ENCODE measurements around the gene MYO3A. TPM values are rescaled to one million over a fixed set of nuclear protein-coding genes. Genes with fewer than 3 reads are reported as not detected.

The MYO3A gene
- total and polyA plus RNA-seq, 4 donors: 0.33 TPM; not detected in 2

DNA sequence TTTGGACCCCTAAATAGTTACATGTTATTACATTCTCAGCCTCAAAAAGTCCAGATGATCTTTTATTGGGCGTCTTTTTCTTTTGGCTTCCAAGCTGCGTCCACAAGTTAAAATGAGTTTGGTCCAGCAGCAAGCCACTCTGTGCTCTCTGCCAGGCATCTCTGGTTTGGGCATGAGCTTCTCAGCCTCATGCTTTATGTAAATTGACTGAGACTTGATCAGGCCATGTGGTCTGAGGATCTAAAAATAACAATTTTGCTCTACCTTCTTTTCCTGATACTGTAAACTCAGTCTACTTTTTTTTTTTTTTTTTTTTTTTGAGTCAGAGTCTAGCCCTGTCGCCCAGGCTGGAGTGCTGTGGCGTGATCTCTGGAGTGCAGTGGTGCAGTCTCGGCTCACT, 298.1 kb downstream of the MYO3A start (continued):
- TF ChIP-seq, protein P1, sequence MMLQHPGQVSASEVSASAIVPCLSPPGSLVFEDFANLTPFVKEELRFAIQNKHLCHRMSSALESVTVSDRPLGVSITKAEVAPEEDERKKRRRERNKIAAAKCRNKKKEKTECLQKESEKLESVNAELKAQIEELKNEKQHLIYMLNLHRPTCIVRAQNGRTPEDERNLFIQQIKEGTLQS (IDR thresholded peaks at IDR 0.05): no peak

DNA sequence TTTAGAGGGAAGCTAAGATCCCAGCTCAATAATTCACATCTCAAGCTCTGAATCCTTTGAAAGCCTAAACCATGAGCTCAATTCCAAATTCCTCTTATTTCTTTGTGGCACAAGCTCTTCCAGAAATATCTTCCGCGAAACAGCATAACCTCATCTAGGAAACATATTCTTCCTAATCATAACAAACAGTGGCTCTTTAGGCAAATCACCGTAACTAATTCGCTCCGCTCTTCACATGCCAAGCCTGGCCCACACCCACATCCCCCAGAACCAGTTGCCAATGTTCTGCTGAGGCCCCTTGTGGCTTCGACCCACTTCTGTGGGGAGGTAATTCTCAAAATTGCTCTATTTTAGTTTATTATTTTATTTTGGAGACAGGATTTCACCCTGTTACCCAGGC, 301.7 kb downstream of the MYO3A start:
- Histone ChIP-seq H3K27ac (ENCODE audit: low read depth in 1 of 2, low read length in 2 of 2) (no peak overlapping the region), H3K4me1 (ENCODE audit: control insufficient read depth in 4 of 4, insufficient read depth in 4 of 4, low read length in 3 of 4) (no peaks in the 10 kb centered on the region), H3K9ac (ENCODE audit: low read depth in 1 of 2, low read length in 2 of 2) (no peak overlapping the region), H3K4me3 (ENCODE audit: low read depth in 1 of 3, low read length in 3 of 3) (no peak overlapping the region), H3K36me3 (ENCODE audit: control insufficient read depth in 4 of 4, insufficient read depth in 3 of 4, low read depth in 1 of 4, low read length in 3 of 4) (no peaks in the 10 kb centered on the region), H3K9me3 (ENCODE audit: control insufficient read depth in 4 of 4, low read length in 3 of 4) (no peaks in the 10 kb centered on the region), H3K27me3 (ENCODE audit: control insufficient read depth in 4 of 4, insufficient read depth in 4 of 4, low read length in 3 of 4) (peaks cover 0 to 4% (median 0%) of the 10 kb centered on the region in 4 donors)
- no peak for DNase-seq (ENCODE audit: low spot score)
- TF ChIP-seq, protein P1 (IDR thresholded peaks at IDR 0.05): no peak
- TF ChIP-seq NR2F2 (IDR thresholded peaks at IDR 0.05): no peak
- no peak for TF ChIP-seq GABPA (IDR thresholded peaks at IDR 0.05 in 1 of 2, conservative IDR thresholded peaks at IDR 0.05 in 1 of 2)
- no peak for TF ChIP-seq YY1 (IDR thresholded peaks at IDR 0.05)
- TF ChIP-seq, protein P2, sequence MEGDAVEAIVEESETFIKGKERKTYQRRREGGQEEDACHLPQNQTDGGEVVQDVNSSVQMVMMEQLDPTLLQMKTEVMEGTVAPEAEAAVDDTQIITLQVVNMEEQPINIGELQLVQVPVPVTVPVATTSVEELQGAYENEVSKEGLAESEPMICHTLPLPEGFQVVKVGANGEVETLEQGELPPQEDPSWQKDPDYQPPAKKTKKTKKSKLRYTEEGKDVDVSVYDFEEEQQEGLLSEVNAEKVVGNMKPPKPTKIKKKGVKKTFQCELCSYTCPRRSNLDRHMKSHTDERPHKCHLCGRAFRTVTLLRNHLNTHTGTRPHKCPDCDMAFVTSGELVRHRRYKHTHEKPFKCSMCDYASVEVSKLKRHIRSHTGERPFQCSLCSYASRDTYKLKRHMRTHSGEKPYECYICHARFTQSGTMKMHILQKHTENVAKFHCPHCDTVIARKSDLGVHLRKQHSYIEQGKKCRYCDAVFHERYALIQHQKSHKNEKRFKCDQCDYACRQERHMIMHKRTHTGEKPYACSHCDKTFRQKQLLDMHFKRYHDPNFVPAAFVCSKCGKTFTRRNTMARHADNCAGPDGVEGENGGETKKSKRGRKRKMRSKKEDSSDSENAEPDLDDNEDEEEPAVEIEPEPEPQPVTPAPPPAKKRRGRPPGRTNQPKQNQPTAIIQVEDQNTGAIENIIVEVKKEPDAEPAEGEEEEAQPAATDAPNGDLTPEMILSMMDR (IDR thresholded peaks at IDR 0.05; ENCODE audit: low read depth, low read length, missing input control): no peak
- TF ChIP-seq FOXA2 (IDR thresholded peaks at IDR 0.05): no peak
- TF ChIP-seq SP1 (IDR thresholded peaks at IDR 0.05): no peak
- TF ChIP-seq, protein P3, sequence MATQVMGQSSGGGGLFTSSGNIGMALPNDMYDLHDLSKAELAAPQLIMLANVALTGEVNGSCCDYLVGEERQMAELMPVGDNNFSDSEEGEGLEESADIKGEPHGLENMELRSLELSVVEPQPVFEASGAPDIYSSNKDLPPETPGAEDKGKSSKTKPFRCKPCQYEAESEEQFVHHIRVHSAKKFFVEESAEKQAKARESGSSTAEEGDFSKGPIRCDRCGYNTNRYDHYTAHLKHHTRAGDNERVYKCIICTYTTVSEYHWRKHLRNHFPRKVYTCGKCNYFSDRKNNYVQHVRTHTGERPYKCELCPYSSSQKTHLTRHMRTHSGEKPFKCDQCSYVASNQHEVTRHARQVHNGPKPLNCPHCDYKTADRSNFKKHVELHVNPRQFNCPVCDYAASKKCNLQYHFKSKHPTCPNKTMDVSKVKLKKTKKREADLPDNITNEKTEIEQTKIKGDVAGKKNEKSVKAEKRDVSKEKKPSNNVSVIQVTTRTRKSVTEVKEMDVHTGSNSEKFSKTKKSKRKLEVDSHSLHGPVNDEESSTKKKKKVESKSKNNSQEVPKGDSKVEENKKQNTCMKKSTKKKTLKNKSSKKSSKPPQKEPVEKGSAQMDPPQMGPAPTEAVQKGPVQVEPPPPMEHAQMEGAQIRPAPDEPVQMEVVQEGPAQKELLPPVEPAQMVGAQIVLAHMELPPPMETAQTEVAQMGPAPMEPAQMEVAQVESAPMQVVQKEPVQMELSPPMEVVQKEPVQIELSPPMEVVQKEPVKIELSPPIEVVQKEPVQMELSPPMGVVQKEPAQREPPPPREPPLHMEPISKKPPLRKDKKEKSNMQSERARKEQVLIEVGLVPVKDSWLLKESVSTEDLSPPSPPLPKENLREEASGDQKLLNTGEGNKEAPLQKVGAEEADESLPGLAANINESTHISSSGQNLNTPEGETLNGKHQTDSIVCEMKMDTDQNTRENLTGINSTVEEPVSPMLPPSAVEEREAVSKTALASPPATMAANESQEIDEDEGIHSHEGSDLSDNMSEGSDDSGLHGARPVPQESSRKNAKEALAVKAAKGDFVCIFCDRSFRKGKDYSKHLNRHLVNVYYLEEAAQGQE (IDR thresholded peaks at IDR 0.05): no peak
- TF ChIP-seq RAD21 (IDR thresholded peaks at IDR 0.05): no peak
- no peak for TF ChIP-seq HNF4A (conservative IDR thresholded peaks at IDR 0.05)
- TF ChIP-seq RXRA (IDR thresholded peaks at IDR 0.05): no peak
- TF ChIP-seq EGR1 (IDR thresholded peaks at IDR 0.05; ENCODE audit: low read depth in 2 of 2): no peak
- no peak for TF ChIP-seq TAF1 (conservative IDR thresholded peaks at IDR 0.05)
- no peak for TF ChIP-seq FOXA1 (IDR thresholded peaks at IDR 0.05)
- TF ChIP-seq, protein P4, sequence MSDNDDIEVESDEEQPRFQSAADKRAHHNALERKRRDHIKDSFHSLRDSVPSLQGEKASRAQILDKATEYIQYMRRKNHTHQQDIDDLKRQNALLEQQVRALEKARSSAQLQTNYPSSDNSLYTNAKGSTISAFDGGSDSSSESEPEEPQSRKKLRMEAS (IDR thresholded peaks at IDR 0.05): no peak
- no peak for TF ChIP-seq JUND (IDR thresholded peaks at IDR 0.05)
- no peak for TF ChIP-seq HNF4G (IDR thresholded peaks at IDR 0.05)
- TF ChIP-seq, protein P5, sequence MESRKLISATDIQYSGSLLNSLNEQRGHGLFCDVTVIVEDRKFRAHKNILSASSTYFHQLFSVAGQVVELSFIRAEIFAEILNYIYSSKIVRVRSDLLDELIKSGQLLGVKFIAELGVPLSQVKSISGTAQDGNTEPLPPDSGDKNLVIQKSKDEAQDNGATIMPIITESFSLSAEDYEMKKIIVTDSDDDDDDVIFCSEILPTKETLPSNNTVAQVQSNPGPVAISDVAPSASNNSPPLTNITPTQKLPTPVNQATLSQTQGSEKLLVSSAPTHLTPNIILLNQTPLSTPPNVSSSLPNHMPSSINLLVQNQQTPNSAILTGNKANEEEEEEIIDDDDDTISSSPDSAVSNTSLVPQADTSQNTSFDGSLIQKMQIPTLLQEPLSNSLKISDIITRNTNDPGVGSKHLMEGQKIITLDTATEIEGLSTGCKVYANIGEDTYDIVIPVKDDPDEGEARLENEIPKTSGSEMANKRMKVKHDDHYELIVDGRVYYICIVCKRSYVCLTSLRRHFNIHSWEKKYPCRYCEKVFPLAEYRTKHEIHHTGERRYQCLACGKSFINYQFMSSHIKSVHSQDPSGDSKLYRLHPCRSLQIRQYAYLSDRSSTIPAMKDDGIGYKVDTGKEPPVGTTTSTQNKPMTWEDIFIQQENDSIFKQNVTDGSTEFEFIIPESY (IDR thresholded peaks at IDR 0.05): no peak
- 93% methylated on average over 6 of the region's 6 CpGs for WGBS

All from liver (tissue), 9 donors.